Measurements from ENCODE around the gene CCDC124.

DNA sequence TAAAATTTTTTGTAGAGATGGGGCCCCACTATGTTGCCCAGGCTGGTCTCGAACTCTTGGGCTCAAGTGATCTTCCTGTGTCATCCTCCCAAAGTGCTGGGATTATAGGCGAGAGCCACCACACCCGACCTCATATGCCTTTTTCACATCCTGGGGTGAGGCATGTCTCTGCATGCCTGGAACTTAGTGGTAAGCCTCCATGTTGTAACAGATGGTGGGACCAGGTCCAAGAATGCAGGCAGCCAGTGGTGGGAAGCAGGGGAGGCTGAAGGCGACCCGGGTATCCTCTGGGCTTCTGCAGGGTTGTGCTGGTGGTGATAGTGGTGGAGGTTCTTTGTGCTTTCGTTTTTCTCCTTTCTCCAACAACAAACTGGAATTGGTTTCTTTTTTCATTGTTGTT, 30.1 kb upstream of the CCDC124 start:
- TF ChIP-seq, protein P1, sequence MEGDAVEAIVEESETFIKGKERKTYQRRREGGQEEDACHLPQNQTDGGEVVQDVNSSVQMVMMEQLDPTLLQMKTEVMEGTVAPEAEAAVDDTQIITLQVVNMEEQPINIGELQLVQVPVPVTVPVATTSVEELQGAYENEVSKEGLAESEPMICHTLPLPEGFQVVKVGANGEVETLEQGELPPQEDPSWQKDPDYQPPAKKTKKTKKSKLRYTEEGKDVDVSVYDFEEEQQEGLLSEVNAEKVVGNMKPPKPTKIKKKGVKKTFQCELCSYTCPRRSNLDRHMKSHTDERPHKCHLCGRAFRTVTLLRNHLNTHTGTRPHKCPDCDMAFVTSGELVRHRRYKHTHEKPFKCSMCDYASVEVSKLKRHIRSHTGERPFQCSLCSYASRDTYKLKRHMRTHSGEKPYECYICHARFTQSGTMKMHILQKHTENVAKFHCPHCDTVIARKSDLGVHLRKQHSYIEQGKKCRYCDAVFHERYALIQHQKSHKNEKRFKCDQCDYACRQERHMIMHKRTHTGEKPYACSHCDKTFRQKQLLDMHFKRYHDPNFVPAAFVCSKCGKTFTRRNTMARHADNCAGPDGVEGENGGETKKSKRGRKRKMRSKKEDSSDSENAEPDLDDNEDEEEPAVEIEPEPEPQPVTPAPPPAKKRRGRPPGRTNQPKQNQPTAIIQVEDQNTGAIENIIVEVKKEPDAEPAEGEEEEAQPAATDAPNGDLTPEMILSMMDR (IDR thresholded peaks at IDR 0.05; ENCODE audit: low read depth, low read length, missing input control) = no peak
- TF ChIP-seq SP1 (IDR thresholded peaks at IDR 0.05) (no peak), RAD21 (IDR thresholded peaks at IDR 0.05) (no peak), TAF1 (conservative IDR thresholded peaks at IDR 0.05) (no peak), YY1 (IDR thresholded peaks at IDR 0.05) (no peak)
- TF ChIP-seq, protein P2, sequence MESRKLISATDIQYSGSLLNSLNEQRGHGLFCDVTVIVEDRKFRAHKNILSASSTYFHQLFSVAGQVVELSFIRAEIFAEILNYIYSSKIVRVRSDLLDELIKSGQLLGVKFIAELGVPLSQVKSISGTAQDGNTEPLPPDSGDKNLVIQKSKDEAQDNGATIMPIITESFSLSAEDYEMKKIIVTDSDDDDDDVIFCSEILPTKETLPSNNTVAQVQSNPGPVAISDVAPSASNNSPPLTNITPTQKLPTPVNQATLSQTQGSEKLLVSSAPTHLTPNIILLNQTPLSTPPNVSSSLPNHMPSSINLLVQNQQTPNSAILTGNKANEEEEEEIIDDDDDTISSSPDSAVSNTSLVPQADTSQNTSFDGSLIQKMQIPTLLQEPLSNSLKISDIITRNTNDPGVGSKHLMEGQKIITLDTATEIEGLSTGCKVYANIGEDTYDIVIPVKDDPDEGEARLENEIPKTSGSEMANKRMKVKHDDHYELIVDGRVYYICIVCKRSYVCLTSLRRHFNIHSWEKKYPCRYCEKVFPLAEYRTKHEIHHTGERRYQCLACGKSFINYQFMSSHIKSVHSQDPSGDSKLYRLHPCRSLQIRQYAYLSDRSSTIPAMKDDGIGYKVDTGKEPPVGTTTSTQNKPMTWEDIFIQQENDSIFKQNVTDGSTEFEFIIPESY (IDR thresholded peaks at IDR 0.05) = no peak

All from liver (tissue), 3 donors.